Measurements from ENCODE around the gene PDIK1L. TPM values are rescaled to one million over a fixed set of nuclear protein-coding genes. Genes with fewer than 3 reads are reported as not detected.
"Not testable (repeated sequence)": the region's sequence is repeated elsewhere in the genome, so short reads cannot be mapped to it uniquely, and the experiment has no call there.

The PDIK1L gene
- total RNA-seq, 1 donor from 2014 or later, result 4.2 TPM

DNA sequence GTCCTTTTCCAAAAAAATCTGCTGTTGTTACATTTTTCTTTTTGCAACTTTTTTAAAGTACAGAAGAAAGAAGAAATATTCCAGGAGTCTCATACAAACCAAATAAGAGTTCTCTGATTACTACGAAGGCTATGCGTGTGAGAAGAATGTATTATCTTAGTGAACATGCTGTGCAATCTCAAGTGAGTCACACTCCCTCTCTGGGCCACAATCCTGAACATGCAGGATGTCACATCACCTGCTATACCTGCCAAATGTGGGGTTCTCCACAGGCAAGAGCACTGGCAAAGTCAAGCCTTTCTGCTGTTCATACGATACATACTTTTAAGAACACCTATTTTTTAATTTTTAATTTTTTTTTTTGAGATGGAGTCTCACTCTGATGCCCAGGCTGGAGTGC, 22.5 kb upstream of the PDIK1L start:
- no peak for DNase-seq (ENCODE audit: low read depth in 2 of 2)

DNA sequence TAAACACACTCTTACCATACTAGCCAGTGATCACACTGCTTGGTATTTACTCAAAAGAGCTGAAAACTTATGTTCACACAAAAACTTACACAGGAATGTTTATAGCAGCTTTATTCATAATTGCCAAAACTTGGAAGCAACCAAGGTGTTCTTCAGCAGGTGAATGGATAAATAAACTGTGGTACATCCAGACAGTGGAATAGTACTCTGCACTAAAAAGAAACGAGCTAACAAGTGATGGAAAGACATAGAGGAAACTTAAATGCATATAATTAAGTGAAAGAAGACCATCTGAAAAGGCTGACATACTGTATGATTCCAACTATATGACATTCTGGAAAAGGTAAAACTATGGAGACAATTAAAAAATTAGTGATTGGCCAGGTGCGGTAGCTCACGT, 20.7 kb upstream of the PDIK1L start:
- no peak for DNase-seq (ENCODE audit: low read depth in 2 of 2)

DNA sequence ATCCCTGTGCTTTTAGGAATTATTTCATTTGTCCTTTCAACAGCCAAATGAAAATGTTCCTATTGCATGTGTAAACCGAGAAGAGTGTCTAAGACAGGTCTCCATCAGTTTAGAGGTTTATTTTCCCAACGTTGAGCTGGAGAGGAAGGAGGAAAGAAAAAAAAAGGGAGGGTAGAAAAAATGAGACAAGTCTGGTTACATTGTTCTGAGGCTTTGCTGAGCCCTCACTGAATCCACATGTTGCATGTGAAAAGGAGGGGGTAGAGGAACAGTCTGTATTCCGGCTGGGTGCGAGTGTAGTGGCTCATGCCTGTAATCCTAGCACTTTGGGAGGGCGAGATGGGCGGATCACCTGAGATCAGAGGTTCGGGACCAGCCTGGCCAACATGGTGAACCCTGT, 19.2 kb upstream of the PDIK1L start:
- DNase-seq (ENCODE audit: low read depth in 2 of 2), result no peak

DNA sequence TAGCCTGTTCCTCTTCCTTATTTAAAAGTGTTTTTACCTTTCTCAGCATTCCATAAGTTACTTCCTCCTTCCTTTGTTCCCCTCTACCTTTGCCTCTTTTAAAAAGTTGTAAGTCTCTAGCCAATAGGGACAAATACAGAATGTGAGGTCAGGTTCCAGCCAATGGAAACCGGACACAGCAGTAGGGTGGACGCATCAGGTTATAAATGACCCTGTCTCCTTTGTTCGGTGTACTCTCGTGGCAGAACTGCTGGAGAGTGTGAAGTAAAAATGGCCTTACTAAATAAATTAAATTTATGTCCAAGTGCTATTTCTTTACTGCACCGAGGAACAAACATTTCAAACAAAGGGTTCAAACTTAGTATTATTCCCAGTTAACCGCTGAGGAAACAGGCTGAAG, 18.1 kb upstream of the PDIK1L start:
- DNase-seq (ENCODE audit: low read depth in 2 of 2), result not testable (repeated sequence)

DNA sequence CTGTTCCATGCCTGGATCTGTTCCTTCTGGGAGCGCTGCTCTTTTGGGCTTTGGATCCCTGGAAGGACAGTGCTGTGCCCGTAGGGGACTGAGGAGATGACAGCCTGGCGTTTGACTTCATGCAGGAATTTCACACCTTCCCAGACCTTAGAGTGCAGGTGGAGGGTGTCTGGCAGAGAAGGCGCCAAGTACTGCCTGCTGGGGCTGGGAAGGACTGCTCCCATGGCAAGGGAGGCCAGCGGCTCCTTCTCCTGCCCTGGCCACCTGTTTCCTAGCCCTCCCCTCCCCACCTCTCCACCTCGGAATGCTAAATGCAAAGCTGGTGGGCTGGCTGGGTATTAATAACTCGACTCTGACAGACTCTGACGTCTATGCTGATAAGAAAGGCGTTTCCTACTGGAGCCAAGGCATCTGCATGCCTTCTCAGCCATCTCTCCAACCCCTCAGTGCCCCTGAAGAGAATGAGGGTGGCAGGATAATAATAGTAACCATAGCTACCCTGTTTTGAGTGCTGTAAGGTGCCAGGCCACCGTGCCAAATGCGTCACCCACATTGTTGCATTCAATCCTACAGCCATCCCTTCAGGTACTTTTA, 17.5 kb upstream of the PDIK1L start:
- no peak for DNase-seq (ENCODE audit: low read depth in 2 of 2)

DNA sequence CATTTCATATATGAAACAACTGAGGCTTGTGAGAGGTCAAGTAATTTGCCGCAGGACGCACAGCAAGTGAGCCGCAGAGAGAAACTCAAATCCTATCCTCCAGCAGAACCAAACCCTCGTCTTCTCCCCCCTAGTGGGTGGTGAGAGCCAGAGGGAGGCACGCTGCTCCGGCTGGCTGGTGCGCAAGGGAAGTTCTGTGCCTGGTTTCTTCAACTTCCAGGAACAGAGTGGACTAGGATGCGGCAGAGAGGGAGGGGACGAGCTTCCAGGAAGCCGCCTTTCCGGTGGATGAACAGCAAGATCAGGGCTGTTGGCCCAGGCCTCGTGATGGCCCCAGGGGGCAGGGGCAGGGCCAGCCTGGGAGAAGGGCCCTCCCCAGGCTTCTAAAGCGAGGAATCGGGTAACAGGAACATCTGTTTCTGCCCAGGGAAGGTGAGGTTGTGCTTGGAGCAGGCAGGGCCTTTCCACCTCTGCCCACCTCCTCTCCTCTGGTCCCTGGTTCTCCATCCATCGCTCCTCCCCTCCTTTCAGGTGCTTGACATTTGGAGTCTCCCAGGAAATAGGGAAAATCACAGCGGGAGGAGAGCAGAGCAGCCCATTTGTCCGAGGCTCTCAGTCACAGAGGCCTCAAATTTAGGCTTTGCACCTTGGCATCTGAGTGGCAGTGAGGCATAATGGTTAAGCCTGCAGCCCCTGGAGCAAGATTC, 16.8 kb upstream of the PDIK1L start:
- peak in 1 of 2 donors; percentile 17 for DNase-seq (ENCODE audit: low read depth in 2 of 2)

DNA sequence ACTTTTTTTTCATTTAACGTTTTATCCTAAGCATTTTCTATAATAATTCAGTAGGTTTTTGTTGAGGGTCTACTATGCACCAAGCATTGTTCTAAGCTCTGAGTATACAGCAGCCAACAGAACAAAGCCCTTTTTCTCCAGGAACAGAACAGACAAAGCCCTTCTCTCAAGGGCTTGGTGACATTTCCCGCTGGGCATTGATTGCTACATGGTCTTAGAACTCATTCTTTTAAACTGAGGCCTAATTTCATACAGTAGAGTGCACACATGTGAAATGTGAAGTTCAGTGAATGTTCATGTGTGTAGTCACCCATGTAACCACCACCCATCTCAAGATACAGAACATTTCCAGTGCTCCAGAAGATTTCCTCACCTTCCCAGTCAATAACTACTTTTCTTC, 15.2 kb upstream of the PDIK1L start:
- DNase-seq (ENCODE audit: low read depth in 2 of 2), result no peak

DNA sequence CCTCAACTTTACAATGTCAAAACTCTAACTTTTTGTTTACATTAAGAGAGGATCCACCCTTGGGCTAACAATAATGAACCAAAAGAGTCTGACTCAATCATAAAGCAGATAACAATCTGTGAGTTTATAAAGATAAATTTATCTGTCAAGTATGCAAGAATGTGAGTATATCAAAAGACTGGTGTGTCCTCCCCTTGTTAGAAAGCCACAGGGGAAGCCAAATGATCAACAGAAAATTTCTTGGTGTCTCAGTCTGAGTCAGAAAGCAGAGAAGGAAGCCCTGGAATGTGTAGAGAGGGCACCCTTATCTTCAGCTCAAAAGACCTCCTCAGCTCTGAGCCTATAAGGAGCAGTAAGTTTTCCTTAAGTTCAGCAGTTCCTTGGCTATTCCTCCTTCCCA, 13.9 kb upstream of the PDIK1L start:
- no peak for DNase-seq (ENCODE audit: low read depth in 2 of 2)

DNA sequence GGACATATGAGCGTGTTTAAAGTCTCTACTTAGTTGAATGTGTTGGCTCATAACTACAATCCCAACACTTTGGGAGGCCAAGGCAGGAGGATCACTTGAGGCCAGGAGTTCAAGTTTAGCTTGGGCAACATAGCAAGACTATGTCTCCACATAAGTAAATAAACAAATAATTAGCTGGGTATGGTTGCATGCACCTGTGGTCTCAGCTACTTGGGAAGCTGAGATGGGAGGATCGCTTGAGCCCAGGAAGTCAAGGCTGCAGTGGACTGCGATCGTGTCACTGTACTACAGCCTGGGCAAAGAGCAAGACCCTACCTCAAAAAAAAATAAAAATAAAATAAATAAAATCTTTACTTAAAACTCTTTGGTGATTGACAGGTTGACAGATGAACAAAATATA, 13.0 kb upstream of the PDIK1L start:
- no peak for DNase-seq (ENCODE audit: low read depth in 2 of 2)

DNA sequence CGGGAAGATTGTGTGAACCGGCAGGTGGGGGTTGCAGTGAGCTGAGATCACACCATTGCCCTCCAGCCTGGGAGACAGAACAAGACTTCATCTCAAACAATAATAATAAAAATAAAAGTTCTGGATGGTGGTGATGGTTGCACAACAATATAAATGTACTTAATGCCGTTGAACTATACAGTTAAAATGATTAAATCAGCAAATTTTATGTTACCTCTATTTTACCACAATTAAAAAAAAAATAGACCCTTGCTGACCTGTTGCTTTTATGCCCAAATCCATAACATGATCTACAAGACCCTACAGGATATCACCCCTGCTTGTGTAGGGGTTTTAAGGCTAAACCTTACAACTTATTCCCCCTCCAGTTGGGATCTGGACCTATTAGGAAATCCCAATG, 11.8 kb upstream of the PDIK1L start:
- DNase-seq (ENCODE audit: low read depth in 2 of 2), result no peak

DNA sequence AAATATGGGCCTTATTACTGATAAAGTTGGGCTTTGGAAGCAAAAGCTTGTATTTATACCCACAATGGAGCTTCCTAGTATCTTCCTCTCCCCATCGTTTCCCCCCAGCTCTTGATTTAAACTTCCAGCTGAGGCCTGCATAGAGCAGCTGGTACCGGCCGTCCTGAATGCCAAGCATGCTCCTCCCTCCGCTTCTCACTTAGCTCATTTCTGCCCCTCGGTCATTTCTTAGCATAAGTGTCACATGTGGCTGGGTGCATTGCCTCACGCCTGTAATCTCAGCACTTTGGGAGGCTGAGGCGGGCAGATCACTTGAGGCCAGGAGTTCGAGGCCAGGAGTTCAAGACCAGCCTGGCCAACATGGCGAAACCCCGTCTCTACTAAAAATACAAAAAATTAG, 11.4 kb upstream of the PDIK1L start:
- not testable (repeated sequence) for DNase-seq (ENCODE audit: low read depth in 2 of 2)

DNA sequence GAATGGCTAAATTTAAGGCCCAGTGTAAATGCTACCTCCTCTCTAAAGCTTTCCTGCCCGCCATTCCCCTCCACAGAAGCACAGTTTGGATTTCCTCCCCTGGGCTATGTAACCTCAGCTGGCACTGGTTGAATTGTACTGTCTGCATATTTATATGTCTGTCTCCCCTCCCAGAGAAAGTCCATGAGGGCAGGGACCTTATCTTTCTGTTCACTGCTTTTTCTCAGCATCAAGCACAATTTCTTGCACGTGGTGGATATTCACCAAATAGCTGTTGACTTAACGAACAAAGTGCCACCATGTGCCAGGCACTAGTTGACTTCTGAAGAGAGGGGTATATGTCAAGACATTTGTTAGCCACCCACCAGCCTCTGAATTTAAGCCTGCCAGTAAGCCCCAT, 9.5 kb upstream of the PDIK1L start:
- no peak for DNase-seq (ENCODE audit: low read depth in 2 of 2)

DNA sequence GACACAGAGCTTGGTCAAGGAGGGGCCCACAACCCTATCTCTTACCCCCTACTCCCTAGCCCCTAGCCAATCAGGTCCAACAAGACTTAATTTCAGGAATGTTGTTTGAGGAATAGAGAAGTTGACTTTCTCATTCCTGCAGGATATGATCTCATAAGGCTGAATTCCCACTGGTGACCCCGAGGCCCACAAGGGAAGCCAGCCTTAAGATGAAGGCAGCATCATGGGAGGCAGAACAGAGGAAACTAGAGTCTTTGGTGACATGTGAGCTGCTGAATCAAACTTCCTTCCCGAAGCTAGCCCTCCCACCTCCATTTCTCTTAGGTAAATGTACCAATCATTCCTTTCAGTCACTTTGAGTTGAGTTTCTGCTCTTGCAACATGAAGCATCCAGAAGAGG, 9.1 kb upstream of the PDIK1L start:
- peak in 1 of 2 donors; percentile 61 for DNase-seq (ENCODE audit: low read depth in 2 of 2)

DNA sequence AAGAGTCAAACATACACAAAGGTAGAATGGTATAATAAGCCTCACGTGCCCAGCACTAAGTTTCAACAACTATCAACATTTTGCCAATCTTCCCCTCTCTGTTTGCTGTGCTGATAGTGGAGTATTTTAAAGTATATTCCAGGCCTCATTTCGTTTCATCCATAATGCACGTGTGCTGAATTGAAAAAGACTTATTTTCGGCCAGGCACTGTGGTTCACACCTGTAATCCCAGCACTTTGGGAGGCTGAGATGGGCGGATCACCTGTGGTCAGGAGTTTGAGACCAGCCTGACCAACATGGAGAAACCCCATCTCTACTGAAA, 6.4 kb upstream of the PDIK1L start:
- DNase-seq (ENCODE audit: low read depth in 2 of 2), result not testable (repeated sequence)

DNA sequence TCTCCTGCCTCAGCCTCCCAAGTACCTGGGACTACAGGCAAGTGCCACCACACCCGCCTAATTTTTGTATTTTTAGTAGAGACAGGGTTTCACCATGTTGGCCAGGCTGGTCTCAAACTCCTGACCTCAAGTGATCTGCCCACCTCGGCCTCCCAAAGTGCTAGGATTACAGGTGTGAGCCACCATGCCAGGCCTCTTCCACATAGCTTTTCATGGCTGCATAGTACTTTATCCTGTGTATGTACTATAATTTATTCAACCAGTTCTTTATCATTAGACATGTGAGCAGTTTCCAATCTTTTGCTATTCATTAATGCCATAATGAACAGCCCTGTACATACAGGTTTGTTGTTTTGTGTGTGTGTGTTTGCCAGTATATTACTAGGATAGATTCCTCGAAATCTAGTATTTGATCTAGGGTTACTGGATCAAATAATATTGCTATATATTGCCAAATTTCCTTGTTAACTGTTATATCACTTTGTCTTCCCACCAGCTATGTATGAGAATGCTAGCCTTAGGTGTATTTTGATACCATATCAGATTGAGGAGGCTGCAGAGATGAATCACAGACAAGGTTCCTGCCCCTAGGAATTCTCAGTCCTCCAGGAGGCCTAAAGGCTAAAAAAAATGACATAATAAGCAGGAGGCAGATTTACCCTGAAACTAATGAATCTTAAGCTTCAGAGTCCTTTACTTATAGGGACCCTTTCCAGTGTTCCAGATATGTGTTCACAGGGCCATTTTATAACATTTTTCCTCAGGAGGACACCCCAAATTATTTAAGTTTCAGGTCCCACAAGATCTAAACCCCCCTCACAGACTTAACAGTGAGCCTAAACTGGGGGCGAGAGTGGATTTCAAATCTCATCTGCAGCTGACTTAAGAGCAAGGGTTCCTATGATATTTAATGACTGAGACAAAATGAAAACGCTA, 2.1 kb upstream of the PDIK1L start:
- DNase-seq (ENCODE audit: low read depth in 2 of 2), result no peak

DNA sequence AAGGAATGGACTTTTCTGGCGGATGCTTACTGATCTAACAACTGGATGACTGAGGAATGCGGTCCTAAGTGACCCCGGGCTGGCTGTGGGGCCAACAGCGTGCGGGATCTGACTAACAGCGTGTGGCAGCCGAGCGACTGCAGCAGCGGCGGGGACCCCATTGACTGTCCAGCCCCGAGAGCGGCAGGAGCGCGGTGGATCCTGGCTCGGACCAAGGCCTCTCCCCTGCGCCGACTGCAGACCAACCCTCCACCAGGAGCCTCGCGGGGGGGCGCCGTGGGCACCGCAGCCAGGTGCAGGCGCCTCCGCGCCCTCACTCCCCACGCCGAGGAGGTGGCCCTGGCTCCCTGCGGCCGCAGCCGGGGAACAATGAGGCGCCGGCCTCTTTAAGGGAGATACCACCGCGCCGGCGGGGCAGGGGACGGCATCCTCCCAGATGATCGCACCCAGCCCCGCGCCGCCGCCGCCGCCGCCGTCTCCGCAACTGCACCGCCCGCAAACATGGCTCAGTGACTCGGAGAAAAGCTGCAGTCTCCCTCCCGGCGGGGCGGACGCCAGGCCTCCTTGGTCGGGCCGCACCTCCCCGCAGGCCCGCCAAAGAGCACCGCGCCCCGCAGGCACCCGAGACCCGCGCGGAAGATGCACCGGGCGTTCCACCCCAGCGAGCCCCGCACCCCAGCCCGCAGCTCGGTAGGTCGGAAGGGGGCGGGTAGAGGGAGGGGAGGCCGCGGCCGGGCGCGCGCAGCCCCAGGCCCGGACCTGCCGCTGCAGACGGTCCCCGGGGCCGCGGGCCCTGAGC, 694 bp upstream of the PDIK1L start:
- DNase-seq (ENCODE audit: low read depth in 2 of 2), result peak in 1 of 2 donors; percentile 73

DNA sequence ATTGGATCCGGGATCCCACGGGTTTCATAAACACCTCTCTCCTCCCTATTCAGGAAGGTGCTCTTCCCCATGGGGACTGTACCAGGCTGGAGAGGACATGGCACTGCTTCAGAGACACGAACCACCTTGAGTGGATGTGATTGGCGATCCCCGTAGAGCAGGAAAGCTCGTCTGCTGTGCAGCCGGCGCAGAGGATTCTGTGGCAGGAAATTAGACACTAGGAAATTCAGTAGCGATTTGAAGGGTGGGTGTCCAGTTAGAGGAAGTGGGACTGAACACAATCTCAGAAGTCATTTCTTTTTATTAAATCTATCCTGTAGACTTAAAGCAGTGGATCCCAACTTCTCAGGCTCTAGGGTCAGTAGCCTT, 767 bp downstream of the PDIK1L start:
- no peak for DNase-seq (ENCODE audit: low read depth in 2 of 2)

DNA sequence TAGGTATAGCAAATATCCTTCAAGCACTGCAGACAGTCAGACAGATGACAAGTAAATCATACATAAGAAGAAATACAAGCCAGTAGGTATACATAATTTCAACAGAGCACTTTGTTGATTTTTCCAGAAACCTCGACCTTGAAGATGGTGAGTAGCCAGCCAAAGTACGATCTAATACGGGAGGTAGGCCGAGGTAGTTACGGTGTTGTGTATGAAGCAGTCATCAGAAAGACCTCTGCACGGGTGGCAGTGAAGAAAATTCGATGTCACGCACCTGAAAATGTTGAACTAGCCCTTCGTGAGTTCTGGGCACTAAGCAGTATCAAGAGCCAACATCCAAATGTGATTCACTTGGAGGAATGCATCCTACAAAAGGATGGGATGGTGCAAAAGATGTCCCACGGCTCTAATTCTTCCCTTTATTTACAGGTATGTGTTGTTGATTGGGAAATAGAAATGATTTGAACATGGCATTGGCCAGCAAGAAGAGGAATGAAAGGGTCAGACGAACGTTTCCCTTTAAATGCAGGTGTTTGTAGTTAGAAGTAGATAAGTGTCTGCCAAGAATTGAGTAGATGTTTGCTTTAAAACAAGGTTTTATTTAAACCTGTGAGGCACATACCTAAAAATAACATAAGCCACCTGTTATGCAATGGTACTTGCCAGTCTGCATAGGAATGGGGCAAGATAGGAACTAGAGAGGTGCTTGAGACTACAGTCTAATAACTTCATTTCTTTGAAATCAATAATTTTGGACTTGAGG, 2.7 kb downstream of the PDIK1L start:
- DNase-seq (ENCODE audit: low read depth in 2 of 2), result no peak

DNA sequence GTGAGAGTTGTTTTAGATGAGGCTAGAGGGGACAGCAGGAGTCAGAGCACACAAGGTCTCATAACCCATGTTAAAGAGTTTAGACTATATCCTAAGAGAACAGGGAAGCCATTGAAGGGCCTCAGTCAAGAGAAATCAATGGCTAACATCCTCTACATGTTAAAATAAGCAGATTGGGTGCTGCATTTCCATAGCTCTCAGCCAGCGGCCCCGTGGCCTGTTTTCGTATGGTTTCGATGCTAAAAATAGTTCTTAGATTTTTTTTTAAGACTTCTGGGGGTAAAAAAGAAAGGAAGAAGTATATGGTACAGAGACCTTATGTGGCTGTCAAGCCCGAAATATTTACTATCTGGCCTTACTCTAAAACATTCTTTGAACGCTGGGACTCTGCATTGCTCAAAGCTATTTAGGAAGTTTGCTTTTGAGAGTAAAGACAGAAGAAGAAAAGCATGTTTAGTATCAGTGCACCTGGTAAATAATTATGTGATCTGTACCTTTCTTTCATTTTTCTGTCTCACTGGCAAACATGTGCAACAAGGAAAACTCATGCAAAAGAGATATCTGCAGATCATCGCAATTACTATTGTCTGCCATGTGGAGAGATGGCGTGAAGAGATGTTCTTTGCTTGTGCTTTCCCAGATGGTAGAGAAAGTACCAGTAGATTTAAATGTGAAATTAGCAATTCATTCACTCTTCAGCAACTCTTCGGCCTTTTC, 8.4 kb downstream of the PDIK1L start:
- DNase-seq (ENCODE audit: low read depth in 2 of 2), result no peak
